T-helper 1 cell treated with Interleukin-12 subunit alpha and Interleukin-12 subunit beta and Interleukin-4 antibody, amounts not matched to agents 30 μg/mL and 1 μg/mL, for 36 hours (primary cell): Measurements from ENCODE around the gene MRPL12.

Experiments
- H3K27ac Mint-ChIP-seq: one replicate; pipeline ENCODE4 v1.8.0; 2021; ENCODE audit warnings: mild to moderate bottlenecking, mixed read lengths
- H3K27me3 Mint-ChIP-seq: one replicate; pipeline ENCODE4 v1.8.0; 2021; ENCODE audit warnings: low read depth, mixed read lengths
- H3K36me3 Mint-ChIP-seq: one replicate; pipeline ENCODE4 v1.8.0; 2021; ENCODE audit warnings: low read depth, mixed read lengths
- H3K4me1 Mint-ChIP-seq: one replicate; pipeline ENCODE4 v1.8.0; 2021; ENCODE audit warnings: low read depth, mixed read lengths
- H3K4me3 Mint-ChIP-seq: one replicate; pipeline ENCODE4 v1.8.0; 2021; ENCODE audit warnings: mild to moderate bottlenecking, moderate library complexity, mixed read lengths
- H3K9me3 Mint-ChIP-seq: one replicate; pipeline ENCODE4 v1.8.0; 2021; ENCODE audit warnings: mixed read lengths

The MRPL12 gene

DNA sequence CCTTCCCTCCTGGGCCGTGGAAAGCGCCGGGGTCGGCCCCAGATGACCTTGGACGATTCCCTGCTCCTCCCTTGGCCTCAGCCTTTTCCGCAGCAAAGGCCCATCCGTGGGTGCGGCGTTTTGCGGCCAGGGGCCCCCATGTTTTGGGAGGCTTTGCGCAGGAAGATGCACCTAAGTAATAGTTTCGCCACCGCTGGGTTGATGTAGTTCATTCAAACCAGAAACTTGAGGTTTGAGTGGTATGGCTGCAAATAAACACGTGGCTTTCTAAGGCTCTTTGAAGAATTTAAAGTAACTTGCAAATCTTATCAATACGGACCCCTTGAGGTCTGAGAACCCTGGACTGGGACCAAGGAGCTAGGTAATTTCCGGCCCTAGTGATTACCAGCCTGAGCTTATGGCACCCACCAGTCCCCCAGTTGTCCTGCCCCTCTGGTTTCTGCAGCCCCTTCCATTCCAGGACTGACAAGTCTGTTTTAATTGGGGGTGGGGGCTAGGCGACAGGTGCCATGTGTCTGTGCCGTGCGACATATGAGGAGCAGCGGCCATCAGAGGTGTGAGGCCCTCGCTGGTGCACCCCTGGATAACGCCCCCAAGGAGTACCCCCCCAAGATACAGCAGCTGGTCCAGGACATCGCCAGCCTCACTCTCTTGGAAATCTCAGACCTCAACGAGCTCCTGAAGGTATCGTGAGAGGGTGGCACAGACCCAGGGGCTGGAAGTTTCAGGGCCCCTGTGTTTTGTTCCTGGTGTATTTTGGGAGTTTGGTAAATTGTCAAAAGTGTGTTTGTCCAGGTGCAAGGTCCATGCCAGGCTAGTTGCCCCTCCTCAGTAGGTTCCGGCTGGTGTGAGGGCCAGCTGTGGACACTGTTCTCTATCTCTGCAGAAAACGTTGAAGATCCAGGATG, 834 bp downstream of the MRPL12 start:
- Mint-ChIP-seq H3K36me3 (peaks cover 34% of the 10 kb centered on the region), H3K4me3 (peak overlapping the region; percentile 77), H3K27me3 (no peaks in the 10 kb centered on the region), H3K4me1 (peaks cover 12% of the 10 kb centered on the region), H3K27ac (peak overlapping the region; percentile 67), H3K9me3 (no peaks in the 10 kb centered on the region)

DNA sequence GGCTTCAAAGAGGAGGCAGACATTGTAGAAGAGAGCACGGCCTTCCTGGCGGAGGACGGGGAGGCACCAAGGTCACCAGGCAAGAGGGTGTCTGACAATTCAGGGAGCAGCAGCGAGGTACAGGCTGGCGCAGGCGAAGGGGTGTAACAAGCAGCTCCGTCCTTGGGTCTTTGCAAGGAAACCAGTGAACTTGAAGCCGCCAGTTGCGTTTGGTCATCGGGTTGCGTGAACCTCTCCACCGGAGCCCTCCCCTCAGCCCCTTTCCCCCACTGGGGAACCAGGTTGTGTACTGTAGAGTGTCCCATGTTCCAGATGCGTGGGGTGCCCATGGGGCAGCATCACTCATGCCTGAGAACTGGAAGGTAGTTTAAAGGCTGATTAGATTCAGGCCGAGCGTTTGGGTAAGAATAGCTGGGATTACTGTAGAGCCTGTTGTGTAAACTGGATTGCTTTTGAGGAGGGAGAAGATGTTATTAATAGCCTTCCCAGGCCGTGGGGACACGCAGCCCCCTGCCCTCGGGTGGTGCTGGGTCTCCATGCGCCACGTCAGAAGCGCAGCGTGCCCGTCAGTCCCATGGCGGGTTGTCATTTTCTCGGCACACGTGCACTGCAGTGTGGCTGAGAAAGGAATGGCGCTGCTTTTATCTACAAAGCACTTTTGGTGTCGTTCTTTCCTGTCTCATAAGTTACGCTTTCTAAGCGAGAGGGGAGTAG, 2.5 kb downstream of the MRPL12 start:
- H3K4me3 Mint-ChIP-seq, result no peak overlapping the region
- peaks cover 31% of the 10 kb centered on the region for H3K36me3 Mint-ChIP-seq
- peaks cover 14% of the 10 kb centered on the region for H3K4me1 Mint-ChIP-seq
- H3K27ac Mint-ChIP-seq, result no peak overlapping the region
- no peaks in the 10 kb centered on the region for H3K9me3 Mint-ChIP-seq
- no peaks in the 10 kb centered on the region for H3K27me3 Mint-ChIP-seq

- H3K36me3 Mint-ChIP-seq, result peaks cover 28% of the 10 kb centered on the region
- no peak overlapping the region for H3K27ac Mint-ChIP-seq
- H3K27me3 Mint-ChIP-seq, result no peaks in the 10 kb centered on the region
- no peaks in the 10 kb centered on the region for H3K9me3 Mint-ChIP-seq
- peaks cover 13% of the 10 kb centered on the region for H3K4me1 Mint-ChIP-seq
- H3K4me3 Mint-ChIP-seq, result no peak overlapping the region
These were observed 3.1 kb downstream of the MRPL12 start for GRCh38 chr17:81706232-81706611.

- Mint-ChIP-seq H3K4me1 (peaks cover 11% of the 10 kb centered on the region), H3K36me3 (peaks cover 24% of the 10 kb centered on the region), H3K4me3 (no peak overlapping the region), H3K27me3 (no peaks in the 10 kb centered on the region), H3K9me3 (no peaks in the 10 kb centered on the region), H3K27ac (no peak overlapping the region)
These were observed 3.8 kb downstream of the MRPL12 start for GRCh38 chr17:81706757-81707624.

DNA sequence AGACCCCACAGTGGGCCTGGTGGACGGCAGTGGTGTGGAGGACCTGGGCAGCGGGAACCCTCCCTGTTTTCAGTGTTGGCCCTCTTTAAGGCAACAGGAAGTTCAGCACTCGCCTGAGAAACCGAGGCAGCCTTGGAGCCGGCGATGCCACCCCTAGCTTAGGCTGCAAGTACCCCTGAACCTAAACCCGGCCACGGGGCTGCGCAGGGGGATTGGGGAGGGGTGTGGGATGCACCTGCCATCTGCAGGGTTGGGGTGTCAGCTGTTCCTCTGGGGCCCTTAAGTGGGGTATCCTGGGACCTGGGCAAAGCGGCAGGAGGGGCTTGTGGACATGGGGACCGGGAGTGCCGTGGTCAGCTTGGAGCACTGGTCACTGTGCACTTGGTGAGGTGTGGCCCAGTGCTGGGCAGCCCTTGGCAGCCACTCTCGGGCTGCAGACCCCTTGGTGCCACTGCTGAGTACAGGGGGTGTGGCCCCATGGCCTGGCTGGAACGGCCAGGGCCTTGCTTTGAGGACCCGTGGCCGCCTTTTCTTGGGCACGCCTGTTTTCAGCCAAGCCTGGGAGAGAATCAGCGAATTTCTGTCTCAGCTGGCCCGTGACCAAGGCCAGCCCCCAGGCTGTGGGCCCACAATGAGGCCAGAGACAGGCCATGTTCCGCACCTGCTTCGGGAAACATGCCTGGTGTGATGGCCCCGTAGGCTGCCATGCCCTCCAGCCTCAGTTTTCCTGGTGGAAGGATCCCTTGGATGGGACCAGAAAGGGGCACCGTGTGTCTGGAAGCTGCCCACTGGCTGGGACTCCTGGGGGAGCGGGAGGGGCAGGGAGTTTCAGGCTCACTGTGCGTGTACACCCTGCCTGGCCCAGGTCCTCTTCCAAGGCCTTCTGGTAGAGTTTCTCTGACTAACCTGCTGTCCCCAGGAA, 4.8 kb downstream of the MRPL12 start:
- Mint-ChIP-seq H3K4me1 (peaks cover 14% of the 10 kb centered on the region), H3K27me3 (no peaks in the 10 kb centered on the region), H3K36me3 (peaks cover 21% of the 10 kb centered on the region), H3K4me3 (no peak overlapping the region), H3K9me3 (no peaks in the 10 kb centered on the region), H3K27ac (no peak overlapping the region)

DNA sequence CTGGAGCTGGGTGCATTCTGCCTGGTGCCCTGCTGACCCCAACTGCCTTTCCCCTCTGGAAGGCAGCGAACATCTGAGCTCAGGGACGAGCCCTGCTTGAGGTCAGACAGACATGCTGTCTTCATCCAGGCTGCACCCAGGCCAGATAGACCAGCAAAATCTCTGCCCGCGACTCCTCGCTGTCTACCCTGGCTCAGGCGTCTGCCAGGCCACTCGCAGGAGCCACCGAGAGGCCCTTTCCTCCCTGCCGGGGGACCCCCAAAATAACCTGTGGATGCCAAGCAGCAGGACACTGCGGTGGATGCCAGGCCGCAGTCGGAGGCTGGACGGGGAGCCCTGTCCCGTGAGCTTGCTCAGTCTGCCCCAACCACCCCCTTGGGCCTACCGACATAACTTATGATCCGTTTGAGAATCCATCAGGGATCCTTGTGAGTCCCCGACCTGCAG, 5.6 kb downstream of the MRPL12 start:
- no peaks in the 10 kb centered on the region for H3K27me3 Mint-ChIP-seq
- no peaks in the 10 kb centered on the region for H3K9me3 Mint-ChIP-seq
- no peak overlapping the region for H3K4me3 Mint-ChIP-seq
- peaks cover 21% of the 10 kb centered on the region for H3K36me3 Mint-ChIP-seq
- H3K27ac Mint-ChIP-seq, result no peak overlapping the region
- peaks cover 18% of the 10 kb centered on the region for H3K4me1 Mint-ChIP-seq

DNA sequence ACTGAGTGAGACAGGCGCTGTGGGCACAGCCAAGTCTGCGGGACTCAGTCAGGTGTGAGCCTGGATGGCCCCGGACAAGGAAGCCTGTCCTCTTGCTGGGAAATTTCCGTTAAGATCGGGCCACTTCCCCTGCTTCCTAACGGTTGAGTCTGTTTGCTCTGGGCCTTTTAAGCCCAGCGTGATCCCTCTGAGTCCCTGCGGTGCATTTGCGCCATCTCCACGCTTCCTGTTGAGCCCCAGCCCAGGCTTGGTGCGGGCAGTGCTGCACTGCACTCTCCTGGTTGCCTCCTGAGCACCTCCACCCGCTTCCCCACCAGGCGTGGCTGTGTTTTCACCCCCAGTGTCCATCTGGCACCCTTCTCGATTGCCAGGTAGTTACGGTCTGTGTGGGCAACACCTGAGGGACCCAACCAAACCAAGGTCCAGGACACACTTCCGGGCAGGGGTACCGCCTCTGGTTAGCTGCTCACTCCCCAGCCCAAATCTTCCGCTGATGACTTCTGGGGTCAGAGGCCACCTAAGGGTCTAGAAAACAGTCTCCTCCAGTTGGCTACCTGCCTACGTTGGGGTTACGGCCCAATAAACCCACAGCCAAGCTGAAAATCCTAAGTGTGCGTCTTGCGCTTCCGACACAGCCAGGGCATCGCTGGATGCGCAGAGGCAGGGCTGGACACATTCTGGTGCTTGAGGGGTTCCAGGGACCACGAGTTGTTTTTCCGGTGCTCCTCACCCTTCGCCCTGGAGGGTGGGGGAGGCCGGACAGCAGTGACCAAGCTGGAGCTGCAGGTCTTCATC, 7.5 kb downstream of the MRPL12 start:
- peak overlapping the region; percentile 26 for H3K27ac Mint-ChIP-seq

DNA sequence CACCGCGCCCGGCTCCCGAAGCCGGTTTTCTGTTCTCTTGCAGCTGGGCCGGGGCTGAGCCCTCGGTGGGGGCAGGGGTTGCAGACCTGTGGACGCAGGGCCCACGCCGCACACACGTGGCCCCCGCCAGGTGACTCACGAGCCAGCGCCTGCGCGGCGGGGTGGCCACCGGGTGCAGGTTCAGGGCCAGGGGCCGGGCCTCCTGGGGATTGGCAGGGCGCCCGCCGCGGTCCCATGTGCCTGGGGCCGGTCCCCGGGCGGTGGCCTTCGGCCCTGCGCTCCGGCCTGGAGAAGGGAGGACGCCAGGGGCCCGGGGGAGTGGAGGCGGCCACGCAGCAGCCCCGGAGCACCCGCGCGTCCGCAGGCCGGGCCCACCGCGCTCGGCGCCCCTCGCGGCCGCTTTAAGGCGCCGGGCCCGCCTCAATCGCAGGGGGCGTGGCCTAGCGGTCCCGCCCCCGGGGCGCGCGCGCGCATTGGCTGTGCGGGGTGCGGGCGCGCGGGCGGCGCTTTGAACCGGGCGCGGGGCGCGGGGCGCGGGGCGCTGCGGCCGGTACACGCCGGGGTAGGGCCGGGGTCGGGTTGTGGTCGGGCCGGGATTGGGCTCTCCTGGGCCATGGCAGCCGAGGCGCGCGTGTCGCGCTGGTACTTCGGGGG, 8.8 kb downstream of the MRPL12 start, which contains the start of gene SLC25A10:
TSS of gene SLC25A10 (plus strand) at position 471 of the 654 bp plus-strand sequence. CDS start at position 614, 143 bp downstream.
- no peaks in the 10 kb centered on the region for H3K27me3 Mint-ChIP-seq
- H3K9me3 Mint-ChIP-seq, result no peaks in the 10 kb centered on the region
- peak within 1 kb of the TSS; percentile 91 for H3K4me3 Mint-ChIP-seq
- peaks cover 3% of the 10 kb centered on the region for H3K36me3 Mint-ChIP-seq
- H3K4me1 Mint-ChIP-seq, result peaks cover 12% of the 10 kb centered on the region
- peak within 1 kb of the TSS; percentile 64 for H3K27ac Mint-ChIP-seq

More for the DNA sequence above, 7.5 kb downstream of the MRPL12 start:
- Mint-ChIP-seq H3K27me3 (no peaks in the 10 kb centered on the region), H3K9me3 (no peaks in the 10 kb centered on the region), H3K4me3 (peak overlapping the region; percentile 61), H3K4me1 (peaks cover 12% of the 10 kb centered on the region), H3K36me3 (peaks cover 12% of the 10 kb centered on the region)

DNA sequence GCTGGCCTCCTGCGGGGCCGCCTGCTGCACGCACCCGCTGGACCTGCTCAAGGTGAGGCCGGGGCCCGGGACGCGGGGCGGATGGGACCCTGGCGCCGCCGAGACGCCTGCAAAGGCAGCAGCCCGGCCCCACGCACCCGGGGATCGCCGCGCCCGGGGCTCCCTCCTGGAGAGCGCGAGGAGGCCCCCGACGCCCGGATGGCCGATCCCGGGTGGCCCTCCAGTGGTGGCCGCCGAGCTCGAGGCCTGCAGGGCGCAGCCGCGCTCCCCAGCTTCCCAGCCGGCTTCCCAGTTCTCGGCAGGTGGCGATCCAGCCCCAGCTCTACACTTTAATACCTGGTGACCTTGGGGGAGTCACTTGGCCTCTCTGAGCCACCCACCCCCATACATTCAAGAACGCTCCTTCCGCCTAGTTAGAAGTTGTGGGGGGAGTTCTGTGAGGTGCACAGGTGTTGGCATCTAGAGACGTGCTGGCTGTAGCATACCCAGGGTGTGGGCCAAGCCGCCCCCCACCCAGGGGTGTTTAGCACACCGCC, 9.4 kb downstream of the MRPL12 start:
- Mint-ChIP-seq H3K4me3 (peak overlapping the region; percentile 91), H3K4me1 (peaks cover 12% of the 10 kb centered on the region), H3K27me3 (no peaks in the 10 kb centered on the region), H3K36me3 (peaks cover 3% of the 10 kb centered on the region), H3K27ac (peak overlapping the region; percentile 64), H3K9me3 (no peaks in the 10 kb centered on the region)

- Mint-ChIP-seq H3K4me1 (peaks cover 12% of the 10 kb centered on the region), H3K36me3 (peaks cover 3% of the 10 kb centered on the region), H3K4me3 (peak overlapping the region; percentile 91), H3K27me3 (no peaks in the 10 kb centered on the region), H3K27ac (peak overlapping the region; percentile 64), H3K9me3 (no peaks in the 10 kb centered on the region)
These were observed 9.9 kb downstream of the MRPL12 start for GRCh38 chr17:81713004-81713555.

DNA sequence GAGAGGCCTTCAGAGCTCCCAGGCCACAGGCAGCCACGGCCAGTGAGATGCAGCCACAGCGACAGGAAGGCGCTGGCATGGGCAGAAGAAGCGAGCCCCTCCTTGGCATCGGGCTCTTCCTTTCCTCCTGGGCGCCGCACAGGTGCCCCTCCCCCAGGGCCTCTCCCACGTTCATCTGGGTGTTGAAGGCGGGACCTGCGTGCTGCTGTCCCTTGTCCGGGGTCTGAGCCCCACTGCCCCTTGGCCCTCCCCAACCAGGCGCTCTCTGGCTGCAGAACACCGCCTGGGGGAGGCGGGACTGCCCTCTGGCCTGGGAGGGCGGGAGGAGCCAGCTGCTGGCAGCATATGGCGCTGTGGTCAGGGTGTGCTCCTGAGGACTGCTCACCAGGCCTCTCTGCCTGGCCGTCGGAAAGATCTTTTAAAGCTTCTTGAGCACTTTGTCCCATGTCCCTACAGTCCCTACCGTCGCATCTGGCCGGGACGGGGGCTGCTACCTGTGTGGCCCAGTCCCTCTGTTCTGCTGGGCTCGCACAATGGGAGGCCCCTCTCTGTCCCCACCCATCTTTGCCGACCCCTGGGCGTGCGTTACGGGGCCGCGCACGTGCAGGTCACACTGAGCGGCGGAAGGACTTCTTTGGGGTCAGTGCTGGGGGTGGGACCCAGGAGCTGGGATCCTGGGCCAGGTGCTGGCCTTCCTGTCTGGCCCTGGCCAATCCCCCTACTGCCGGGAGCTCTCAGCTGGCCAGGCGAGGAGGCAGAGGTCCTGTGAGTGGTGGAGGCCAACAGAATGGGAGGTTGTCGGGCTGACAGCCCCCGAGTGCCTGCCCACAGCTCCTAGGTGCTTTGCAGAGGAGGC, 10.6 kb downstream of the MRPL12 start:
- peaks cover 12% of the 10 kb centered on the region for H3K4me1 Mint-ChIP-seq
- no peaks in the 10 kb centered on the region for H3K9me3 Mint-ChIP-seq
- H3K27ac Mint-ChIP-seq, result no peak overlapping the region
- no peaks in the 10 kb centered on the region for H3K27me3 Mint-ChIP-seq
- peak overlapping the region; percentile 91 for H3K4me3 Mint-ChIP-seq
- peaks cover 3% of the 10 kb centered on the region for H3K36me3 Mint-ChIP-seq
